ENCODE measurements around the gene RPL13. TPM values are rescaled to one million over a fixed set of nuclear protein-coding genes. Genes with fewer than 3 reads are reported as not detected.

The RPL13 gene
- total RNA-seq, 1 donor from 2014 or later: 2,013 TPM

DNA sequence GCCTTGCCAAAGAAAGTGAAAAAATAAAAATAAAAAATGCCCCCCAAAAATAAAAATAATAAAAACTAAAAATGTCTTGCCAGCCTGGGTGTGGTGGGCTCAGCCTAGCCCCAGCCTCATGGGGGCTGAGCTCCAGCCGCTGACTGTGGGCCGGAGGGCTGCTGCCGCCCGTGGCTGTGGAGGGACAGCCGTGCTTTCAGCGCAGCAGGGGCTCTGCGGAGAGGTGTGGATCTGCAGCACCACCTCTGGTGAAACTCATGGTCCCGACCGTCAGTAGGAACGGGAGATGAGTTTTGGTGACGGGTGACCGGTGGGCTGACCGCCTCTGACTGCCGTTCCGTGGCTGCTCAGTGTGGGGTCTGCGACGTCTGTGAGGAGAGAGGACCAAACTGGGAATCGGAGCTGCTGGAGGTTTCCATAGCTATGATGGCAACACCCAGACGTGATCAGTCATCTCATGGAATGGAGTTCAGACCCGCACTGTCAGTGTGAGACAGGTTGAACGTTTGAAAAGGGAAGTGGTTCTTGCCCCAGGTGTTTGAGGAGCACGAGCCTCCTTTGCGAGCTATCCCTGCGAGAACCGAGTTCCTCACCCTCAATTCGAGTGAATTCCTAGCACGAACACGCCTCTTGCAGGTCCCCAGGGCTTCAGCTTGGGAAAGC lies 12.0 kb upstream of the RPL13 start:
- Mint-ChIP-seq H3K9me3 (no peaks in the 10 kb centered on the region), H3K4me1 (no peaks in the 10 kb centered on the region), H3K36me3 (ENCODE audit: low read depth) (no peaks in the 10 kb centered on the region), H3K4me3 (no peak overlapping the region), H3K27me3 (ENCODE audit: low read depth) (no peaks in the 10 kb centered on the region), H3K27ac (ENCODE audit: unreplicated experiment) (no peak overlapping the region)
- no peak for DNase-seq (ENCODE audit: low read depth, low spot score)
- no peak for TF ChIP-seq CTCF (conservative IDR thresholded peaks at IDR 0.05)

DNA sequence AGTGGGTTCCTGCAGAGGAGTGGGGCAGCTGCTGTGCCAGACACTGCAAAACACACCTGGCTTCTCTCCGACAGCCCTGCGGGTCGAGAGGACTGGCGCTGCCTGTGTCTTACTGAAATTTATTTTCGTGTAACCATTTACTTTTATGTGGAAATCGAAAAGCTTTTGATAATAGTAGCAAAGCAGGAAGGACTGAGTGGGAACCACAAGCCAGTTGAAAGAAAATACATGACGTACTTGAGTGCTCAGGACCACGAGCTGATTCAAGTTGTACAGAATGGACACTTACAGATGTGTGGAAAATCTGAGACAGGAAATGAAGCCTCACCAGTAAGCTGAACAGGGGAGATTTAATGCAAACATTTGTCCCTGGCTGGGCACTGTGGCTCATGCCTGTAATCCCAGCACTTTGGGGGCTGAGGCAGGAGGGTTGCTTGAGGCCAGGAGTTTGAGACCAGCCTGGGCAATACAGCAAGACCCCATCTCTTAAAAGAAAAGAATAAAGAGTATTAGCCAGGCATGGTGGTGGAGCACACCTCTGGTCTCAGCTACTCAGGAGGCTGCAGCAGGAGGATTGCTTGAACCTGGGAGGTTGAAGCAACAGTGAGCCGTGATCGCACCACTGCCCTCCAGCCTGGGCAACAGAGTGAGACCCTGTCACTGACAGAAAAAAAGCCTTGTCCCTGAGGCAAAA lies 11.3 kb upstream of the RPL13 start:
- DNase-seq (ENCODE audit: low read depth, low spot score): no peak
- Mint-ChIP-seq H3K4me1 (no peaks in the 10 kb centered on the region), H3K9me3 (no peaks in the 10 kb centered on the region), H3K27ac (ENCODE audit: unreplicated experiment) (no peak overlapping the region), H3K36me3 (ENCODE audit: low read depth) (no peaks in the 10 kb centered on the region), H3K4me3 (no peak overlapping the region), H3K27me3 (ENCODE audit: low read depth) (no peaks in the 10 kb centered on the region)
- TF ChIP-seq CTCF (conservative IDR thresholded peaks at IDR 0.05): no peak

GRCh38 chr16:89550421-89551007 lies 10.0 kb upstream of the RPL13 start:
- TF ChIP-seq CTCF (conservative IDR thresholded peaks at IDR 0.05): no peak
- H3K27ac Mint-ChIP-seq (ENCODE audit: unreplicated experiment): no peak overlapping the region
- H3K4me1 Mint-ChIP-seq: no peaks in the 10 kb centered on the region
- H3K4me3 Mint-ChIP-seq: no peak overlapping the region
- no peaks in the 10 kb centered on the region for H3K9me3 Mint-ChIP-seq
- H3K27me3 Mint-ChIP-seq (ENCODE audit: low read depth): no peaks in the 10 kb centered on the region
- H3K36me3 Mint-ChIP-seq (ENCODE audit: low read depth): no peaks in the 10 kb centered on the region
- DNase-seq (ENCODE audit: low read depth, low spot score): no peak

GRCh38 chr16:89552329-89552728 lies 8.2 kb upstream of the RPL13 start:
- Mint-ChIP-seq H3K27ac (ENCODE audit: unreplicated experiment) (peak overlapping the region; percentile 67), H3K27me3 (ENCODE audit: low read depth) (no peaks in the 10 kb centered on the region), H3K4me1 (peaks cover 15% of the 10 kb centered on the region), H3K9me3 (no peaks in the 10 kb centered on the region), H3K4me3 (no peak overlapping the region), H3K36me3 (ENCODE audit: low read depth) (peaks cover 5% of the 10 kb centered on the region)
- TF ChIP-seq CTCF (conservative IDR thresholded peaks at IDR 0.05): no peak
- DNase-seq (ENCODE audit: low read depth, low spot score): no peak

DNA sequence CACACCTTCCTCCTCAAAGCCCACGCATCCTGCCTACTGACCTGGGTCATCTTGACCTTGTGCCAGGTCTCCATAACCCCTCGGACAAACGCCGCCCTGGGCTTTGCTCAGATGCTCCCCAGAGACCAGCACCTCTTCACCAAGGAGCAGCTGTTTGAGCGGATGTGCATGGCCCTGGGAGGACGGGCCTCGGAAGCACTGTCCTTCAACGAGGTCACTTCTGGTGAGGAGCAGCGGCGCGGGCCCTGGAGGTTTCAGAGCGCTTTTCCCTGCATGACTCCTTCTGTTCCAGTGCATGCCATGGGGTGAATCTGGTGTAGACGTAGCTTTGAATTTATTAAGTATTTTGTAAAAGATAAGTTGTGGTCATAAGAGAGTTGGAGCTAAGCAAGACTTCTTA lies 7.6 kb upstream of the RPL13 start:
- no peak for TF ChIP-seq CTCF (conservative IDR thresholded peaks at IDR 0.05)
- no peak overlapping the region for H3K27ac Mint-ChIP-seq (ENCODE audit: unreplicated experiment)

More for the DNA sequence above, 7.6 kb upstream of the RPL13 start:
- H3K36me3 Mint-ChIP-seq (ENCODE audit: low read depth): peaks cover 8% of the 10 kb centered on the region
- no peak for DNase-seq (ENCODE audit: low read depth, low spot score)
- H3K4me1 Mint-ChIP-seq: peaks cover 19% of the 10 kb centered on the region
- H3K27me3 Mint-ChIP-seq (ENCODE audit: low read depth): peaks cover 3% of the 10 kb centered on the region
- H3K4me3 Mint-ChIP-seq: no peak overlapping the region
- no peaks in the 10 kb centered on the region for H3K9me3 Mint-ChIP-seq
